ENCODE measurements around the gene CCR7.

Gene CCR7

DNA sequence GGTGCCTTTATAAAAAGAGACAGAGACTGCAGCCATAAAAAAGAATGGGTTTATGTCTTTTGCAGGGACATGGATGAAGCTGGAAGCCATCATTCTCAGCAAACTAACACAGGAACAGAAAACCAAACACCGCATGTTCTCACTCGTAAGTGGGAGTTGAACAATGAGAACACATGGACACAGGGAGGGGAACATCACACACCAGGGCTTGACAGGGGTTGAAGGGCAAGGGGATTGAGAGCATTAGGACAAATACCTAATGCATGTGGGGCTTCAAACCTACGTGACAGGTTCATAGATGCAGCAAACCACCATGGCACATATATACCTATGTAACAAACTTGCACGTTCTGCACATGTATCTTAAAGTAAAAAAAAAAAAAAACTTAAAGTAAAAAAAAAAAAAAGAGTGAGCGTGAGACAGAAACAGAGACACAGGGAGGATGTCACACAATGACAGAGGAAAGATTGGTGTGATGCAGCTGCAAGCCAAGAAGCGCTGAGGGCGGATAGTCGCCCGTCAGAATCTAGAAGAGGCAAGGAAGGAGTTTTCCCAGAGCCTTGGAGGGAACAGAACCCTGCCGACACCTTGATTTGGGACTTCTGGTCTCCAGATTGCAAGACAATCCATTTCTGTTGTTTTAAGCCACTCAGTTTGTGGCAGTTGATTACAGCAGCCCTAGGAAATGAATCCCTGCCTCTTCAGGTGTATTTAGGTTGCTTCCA lies 36.4 kb downstream of the CCR7 start:
- TF ChIP-seq, protein P1, sequence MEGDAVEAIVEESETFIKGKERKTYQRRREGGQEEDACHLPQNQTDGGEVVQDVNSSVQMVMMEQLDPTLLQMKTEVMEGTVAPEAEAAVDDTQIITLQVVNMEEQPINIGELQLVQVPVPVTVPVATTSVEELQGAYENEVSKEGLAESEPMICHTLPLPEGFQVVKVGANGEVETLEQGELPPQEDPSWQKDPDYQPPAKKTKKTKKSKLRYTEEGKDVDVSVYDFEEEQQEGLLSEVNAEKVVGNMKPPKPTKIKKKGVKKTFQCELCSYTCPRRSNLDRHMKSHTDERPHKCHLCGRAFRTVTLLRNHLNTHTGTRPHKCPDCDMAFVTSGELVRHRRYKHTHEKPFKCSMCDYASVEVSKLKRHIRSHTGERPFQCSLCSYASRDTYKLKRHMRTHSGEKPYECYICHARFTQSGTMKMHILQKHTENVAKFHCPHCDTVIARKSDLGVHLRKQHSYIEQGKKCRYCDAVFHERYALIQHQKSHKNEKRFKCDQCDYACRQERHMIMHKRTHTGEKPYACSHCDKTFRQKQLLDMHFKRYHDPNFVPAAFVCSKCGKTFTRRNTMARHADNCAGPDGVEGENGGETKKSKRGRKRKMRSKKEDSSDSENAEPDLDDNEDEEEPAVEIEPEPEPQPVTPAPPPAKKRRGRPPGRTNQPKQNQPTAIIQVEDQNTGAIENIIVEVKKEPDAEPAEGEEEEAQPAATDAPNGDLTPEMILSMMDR (IDR thresholded peaks at IDR 0.05; ENCODE audit: unreplicated experiment in 3 of 3) = no peak
- H3K36me3 Mint-ChIP-seq (ENCODE audit: low read depth) = no peaks in the 10 kb centered on the region
- H3K27me3 Mint-ChIP-seq (ENCODE audit: low read depth) = peaks cover 6% of the 10 kb centered on the region
- H3K4me1 Mint-ChIP-seq = peaks cover 41% of the 10 kb centered on the region
- H3K9me3 Mint-ChIP-seq = peaks cover 19% of the 10 kb centered on the region
- H3K4me3 Mint-ChIP-seq = peak overlapping the region in 1 of 3 experiments; percentile 48
- H3K27ac Mint-ChIP-seq = peak overlapping the region in 2 of 3 experiments; percentile 28 to 34

DNA sequence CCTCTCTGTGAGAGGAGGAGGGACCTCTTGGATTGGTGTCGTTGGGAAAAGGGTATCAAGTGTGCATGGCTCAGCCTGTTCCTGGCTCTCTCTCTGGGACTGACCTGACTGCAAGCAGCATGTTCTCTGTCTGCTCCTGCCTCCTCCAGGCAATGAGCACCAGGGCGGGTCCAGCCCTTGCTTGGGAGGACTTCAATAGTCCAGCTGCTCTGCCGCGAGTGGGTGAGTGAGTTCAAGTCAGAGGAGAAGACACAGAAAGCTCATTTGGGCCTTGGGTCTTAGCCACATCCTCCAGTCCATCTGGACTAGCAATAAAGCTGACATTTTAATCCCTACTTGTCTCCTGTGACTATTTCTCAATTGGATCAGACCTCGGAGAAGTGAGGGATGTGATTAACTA lies 38.6 kb downstream of the CCR7 start:
- peaks cover 19% of the 10 kb centered on the region for H3K9me3 Mint-ChIP-seq
- peaks cover 36% of the 10 kb centered on the region for H3K4me1 Mint-ChIP-seq
- H3K27me3 Mint-ChIP-seq (ENCODE audit: low read depth) = peaks cover 6% of the 10 kb centered on the region
- H3K27ac Mint-ChIP-seq = peak overlapping the region in 2 of 3 experiments; percentile 50 to 51
- no peaks in the 10 kb centered on the region for H3K36me3 Mint-ChIP-seq (ENCODE audit: low read depth)
- TF ChIP-seq, protein P1 (IDR thresholded peaks at IDR 0.05; ENCODE audit: unreplicated experiment in 3 of 3) = no peak
- H3K4me3 Mint-ChIP-seq = no peak overlapping the region

DNA sequence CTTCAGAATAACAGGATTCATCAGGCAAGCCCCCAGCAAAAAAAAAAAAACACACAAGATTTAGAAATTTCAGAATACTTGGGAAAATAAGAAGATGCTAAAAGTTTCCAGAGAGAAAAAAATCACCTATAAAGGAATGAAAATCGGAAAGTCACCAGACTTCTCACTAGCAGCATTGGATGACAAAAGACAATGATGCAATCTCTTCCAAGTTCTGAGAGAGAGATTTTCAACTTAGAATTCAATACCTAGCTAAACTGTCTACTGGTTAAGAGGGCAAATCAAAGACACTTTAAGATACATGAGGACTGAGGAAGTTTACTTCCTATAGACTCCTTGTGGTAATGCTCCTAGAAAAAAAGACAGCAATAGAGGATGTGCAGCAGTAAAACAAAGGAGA lies 40.0 kb downstream of the CCR7 start:
- TF ChIP-seq, protein P1 (IDR thresholded peaks at IDR 0.05; ENCODE audit: unreplicated experiment in 3 of 3) = no peak
- Mint-ChIP-seq H3K4me1 (peaks cover 37% of the 10 kb centered on the region), H3K27ac (no peak overlapping the region), H3K36me3 (ENCODE audit: low read depth) (no peaks in the 10 kb centered on the region), H3K9me3 (peaks cover 19% of the 10 kb centered on the region), H3K27me3 (ENCODE audit: low read depth) (peaks cover 4% of the 10 kb centered on the region), H3K4me3 (no peak overlapping the region)

DNA sequence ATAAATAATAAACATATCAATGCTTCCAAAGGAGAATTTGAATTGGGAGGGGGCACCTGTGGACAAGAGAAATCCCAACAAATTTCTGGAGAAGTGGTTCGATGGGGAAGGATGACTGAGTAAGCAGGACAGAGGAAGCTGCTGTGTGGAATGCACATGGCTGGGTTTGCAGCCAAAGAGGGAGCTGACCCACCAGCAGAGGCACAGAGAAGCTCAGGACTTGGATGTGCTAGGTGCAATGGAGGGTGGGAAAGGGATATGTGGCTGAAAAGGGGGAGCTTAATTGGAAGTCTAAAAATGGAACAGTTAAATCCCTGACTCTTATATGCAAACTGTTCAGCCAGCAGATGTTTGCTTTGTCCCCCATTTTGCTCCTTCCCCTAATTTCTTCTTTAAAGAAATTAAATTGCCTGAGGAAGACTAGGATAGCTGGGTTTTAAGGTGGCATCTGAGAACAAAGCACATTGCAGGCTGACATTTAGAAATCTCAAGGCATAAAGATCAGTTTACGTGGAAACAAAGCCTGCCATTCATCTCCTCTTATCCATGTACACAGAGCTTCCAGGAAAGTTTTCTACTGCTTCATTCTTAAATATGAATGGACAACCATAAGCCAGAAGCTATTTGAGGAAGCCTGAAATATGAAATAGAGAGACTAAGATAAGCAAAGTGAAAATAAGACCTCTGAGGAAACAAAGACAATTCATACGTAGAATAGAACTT lies 40.9 kb downstream of the CCR7 start:
- Mint-ChIP-seq H3K27me3 (ENCODE audit: low read depth) (peaks cover 3% of the 10 kb centered on the region), H3K9me3 (peaks cover 19% of the 10 kb centered on the region), H3K4me3 (no peak overlapping the region), H3K27ac (peak overlapping the region in 1 of 3 experiments; percentile 30), H3K4me1 (peaks cover 37% of the 10 kb centered on the region), H3K36me3 (ENCODE audit: low read depth) (no peaks in the 10 kb centered on the region)
- TF ChIP-seq, protein P1 (IDR thresholded peaks at IDR 0.05; ENCODE audit: unreplicated experiment in 3 of 3) = no peak

DNA sequence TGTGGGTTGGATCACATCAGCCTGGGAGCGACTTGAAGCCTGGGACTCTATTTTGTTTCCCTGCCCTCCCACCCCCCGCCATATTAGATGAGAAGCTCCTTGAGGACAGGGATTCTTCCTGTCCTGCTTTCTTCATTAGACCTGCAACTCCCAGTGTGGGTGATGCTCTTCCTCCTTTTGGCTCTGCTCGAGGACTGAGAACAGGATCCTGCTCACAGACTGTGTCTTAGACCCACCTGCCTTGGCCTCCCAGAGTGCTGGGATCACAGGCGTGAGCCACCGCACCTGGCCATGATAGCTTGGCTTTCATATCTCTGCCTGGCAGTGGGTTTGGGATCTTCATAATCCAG lies 42.3 kb downstream of the CCR7 start:
- H3K4me3 Mint-ChIP-seq = no peak overlapping the region
- H3K36me3 Mint-ChIP-seq (ENCODE audit: low read depth) = no peaks in the 10 kb centered on the region
- peaks cover 3% of the 10 kb centered on the region for H3K27me3 Mint-ChIP-seq (ENCODE audit: low read depth)
- TF ChIP-seq, protein P1 (IDR thresholded peaks at IDR 0.05; ENCODE audit: unreplicated experiment in 3 of 3) = no peak
- peaks cover 19% of the 10 kb centered on the region for H3K9me3 Mint-ChIP-seq
- H3K4me1 Mint-ChIP-seq = peaks cover 32% of the 10 kb centered on the region
- H3K27ac Mint-ChIP-seq = no peak overlapping the region

Measured in nephron (organoid).